Suprapubic skin (tissue), 4 donors: ENCODE measurements around the gene POLD1.

Source experiments
- EP300 ChIP-seq: sonication (generic); formaldehyde crosslinking; IDR thresholded peaks from one replicate; pipeline ENCODE4 v1.6.1; 2017; ENCODE audit warnings: antibody characterized with exemption
- POLR2A ChIP-seq, 2 donors: fragments of 450-650 bp; IDR thresholded peaks; one replicate each; pipeline ENCODE4 v1.6.1; 2017; ENCODE audit warnings: antibody characterized with exemption in 2 of 2, mild to moderate bottlenecking in 2 of 2, moderate library complexity in 2 of 2
- POLR2AphosphoS5 ChIP-seq, 3 donors: sonication (generic); formaldehyde crosslinking; IDR thresholded peaks; one replicate each; pipeline ENCODE4 v1.6.1; 2017; ENCODE audit warnings: antibody characterized with exemption in 3 of 3
- TF ChIP-seq, protein P1 (sequence below), 2 donors: fragments of 200-600 bp in 1 of 2; fragments of 450-650 bp in 1 of 2; sonication (generic) in 1 of 2; IDR thresholded peaks; one replicate each; pipeline ENCODE4 v1.5.1; 2016 to 2019; ENCODE audit warnings: antibody characterized with exemption in 2 of 2, mild to moderate bottlenecking in 1 of 2, moderate library complexity in 1 of 2

DNA sequence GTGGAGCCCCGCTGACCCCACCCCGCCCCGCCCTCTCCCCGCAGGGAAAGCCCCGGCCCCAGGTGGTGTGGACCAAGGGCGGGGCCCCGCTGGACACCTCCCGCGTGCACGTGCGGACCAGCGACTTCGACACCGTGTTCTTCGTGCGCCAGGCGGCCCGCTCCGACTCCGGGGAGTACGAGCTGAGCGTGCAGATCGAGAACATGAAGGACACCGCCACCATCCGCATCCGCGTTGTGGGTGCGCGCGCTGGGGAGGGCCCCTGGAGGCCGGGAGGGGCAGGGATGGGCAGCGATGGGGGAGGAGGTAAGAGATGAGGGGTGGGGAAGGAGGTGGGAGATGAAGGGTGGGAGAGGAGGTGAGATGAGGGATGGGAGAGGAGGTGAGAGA is 74.9 kb downstream of the POLD1 start:
- TF ChIP-seq, protein P1, sequence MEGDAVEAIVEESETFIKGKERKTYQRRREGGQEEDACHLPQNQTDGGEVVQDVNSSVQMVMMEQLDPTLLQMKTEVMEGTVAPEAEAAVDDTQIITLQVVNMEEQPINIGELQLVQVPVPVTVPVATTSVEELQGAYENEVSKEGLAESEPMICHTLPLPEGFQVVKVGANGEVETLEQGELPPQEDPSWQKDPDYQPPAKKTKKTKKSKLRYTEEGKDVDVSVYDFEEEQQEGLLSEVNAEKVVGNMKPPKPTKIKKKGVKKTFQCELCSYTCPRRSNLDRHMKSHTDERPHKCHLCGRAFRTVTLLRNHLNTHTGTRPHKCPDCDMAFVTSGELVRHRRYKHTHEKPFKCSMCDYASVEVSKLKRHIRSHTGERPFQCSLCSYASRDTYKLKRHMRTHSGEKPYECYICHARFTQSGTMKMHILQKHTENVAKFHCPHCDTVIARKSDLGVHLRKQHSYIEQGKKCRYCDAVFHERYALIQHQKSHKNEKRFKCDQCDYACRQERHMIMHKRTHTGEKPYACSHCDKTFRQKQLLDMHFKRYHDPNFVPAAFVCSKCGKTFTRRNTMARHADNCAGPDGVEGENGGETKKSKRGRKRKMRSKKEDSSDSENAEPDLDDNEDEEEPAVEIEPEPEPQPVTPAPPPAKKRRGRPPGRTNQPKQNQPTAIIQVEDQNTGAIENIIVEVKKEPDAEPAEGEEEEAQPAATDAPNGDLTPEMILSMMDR (IDR thresholded peaks at IDR 0.05), result no peak
- no peak for TF ChIP-seq POLR2A (IDR thresholded peaks at IDR 0.05)
- no peak for TF ChIP-seq POLR2AphosphoS5 (IDR thresholded peaks at IDR 0.05)
- TF ChIP-seq EP300, result no peak
